ENCODE measurements around the gene SLC13A3.

The SLC13A3 gene

GRCh38 chr20:46551522-46552381 lies 99.5 kb downstream of the SLC13A3 start:
- peak; percentile 65 for DNase-seq

GRCh38 chr20:46550461-46550860 lies 100.8 kb downstream of the SLC13A3 start, which contains the start of gene OCSTAMP:
Gene OCSTAMP (minus strand): TSS chr20:46550654. CDS start chr20:46550560, 94 bp downstream.
- no peak for DNase-seq

- DNase-seq: no peak
Measured at GRCh38 chr20:46549188-46549972, 101.9 kb downstream of the SLC13A3 start.

- DNase-seq: no peak
Measured at GRCh38 chr20:46548688-46549087, 102.6 kb downstream of the SLC13A3 start.

- DNase-seq: no peak
Measured at GRCh38 chr20:46547995-46548394, 103.3 kb downstream of the SLC13A3 start.

GRCh38 chr20:46546936-46547335 lies 104.3 kb downstream of the SLC13A3 start:
- DNase-seq: no peak

GRCh38 chr20:46546298-46546697 lies 105.0 kb downstream of the SLC13A3 start:
- no peak for DNase-seq

GRCh38 chr20:46545827-46546138 lies 105.5 kb downstream of the SLC13A3 start:
- no peak for DNase-seq

- no peak for DNase-seq
Measured at GRCh38 chr20:46545077-46545826, 106.0 kb downstream of the SLC13A3 start.

GRCh38 chr20:46544576-46544975 lies 106.7 kb downstream of the SLC13A3 start:
- DNase-seq: no peak

- no peak for DNase-seq
Measured at GRCh38 chr20:46543959-46544358, 107.3 kb downstream of the SLC13A3 start.

- no peak for DNase-seq
Measured at GRCh38 chr20:46543033-46543432, 108.2 kb downstream of the SLC13A3 start.

GRCh38 chr20:46541229-46541935 lies 109.9 kb downstream of the SLC13A3 start:
- DNase-seq: no peak

GRCh38 chr20:46539113-46539512 lies 112.1 kb downstream of the SLC13A3 start:
- DNase-seq: no peak

GRCh38 chr20:46530640-46531039 lies 120.6 kb downstream of the SLC13A3 start:
- DNase-seq: no peak

GRCh38 chr20:46523696-46524328 lies 127.4 kb downstream of the SLC13A3 start:
- DNase-seq: no peak

GRCh38 chr20:46523108-46523507 lies 128.2 kb downstream of the SLC13A3 start:
- DNase-seq: no peak

GRCh38 chr20:46520976-46521579 lies 130.2 kb downstream of the SLC13A3 start:
- DNase-seq: peak; percentile 89

GRCh38 chr20:46520540-46520939 lies 130.7 kb downstream of the SLC13A3 start:
- no peak for DNase-seq

- no peak for DNase-seq
Measured at GRCh38 chr20:46519471-46520068, 131.7 kb downstream of the SLC13A3 start.

Data from islet precursor cell (in vitro differentiated cells).